Thymus (tissue), 14 donors: ENCODE measurements around the gene PDPK1. TPM values are rescaled to one million over a fixed set of nuclear protein-coding genes. Genes with fewer than 3 reads are reported as not detected.

ENCODE experiments used
- DNase-seq, 9 donors: peaks; one replicate each; pipeline ENCODE4 v3.0.0-alpha.2; 2013; ENCODE audit warnings: low spot score in 9 of 9, low read depth in 6 of 9, missing footprints in 1 of 9
- H3K27ac ChIP-seq, 2 donors: one replicate each; pipeline ENCODE4 v1.5.1; 2013; ENCODE audit warnings: control low read depth in 1 of 2, low read depth in 1 of 2, low read length in 1 of 2, mild to moderate bottlenecking in 1 of 2, moderate library complexity in 1 of 2
- H3K27me3 ChIP-seq, 2 donors: one replicate each; pipeline ENCODE4 v1.5.1; 2013; ENCODE audit warnings: low read length in 1 of 2; ENCODE audit not compliant: control insufficient read depth in 2 of 2, insufficient read depth in 1 of 2
- H3K36me3 ChIP-seq, 2 donors: one replicate each; pipeline ENCODE4 v1.5.1; 2013; ENCODE audit warnings: low read length in 1 of 2, mild to moderate bottlenecking in 1 of 2, moderate library complexity in 1 of 2; ENCODE audit not compliant: control insufficient read depth in 2 of 2, insufficient read depth in 2 of 2
- H3K4me1 ChIP-seq, 2 donors: one replicate each; pipeline ENCODE4 v1.5.1; 2013; ENCODE audit warnings: low read length in 2 of 2; ENCODE audit not compliant: control insufficient read depth in 2 of 2, insufficient read depth in 2 of 2
- H3K4me3 ChIP-seq, 2 donors: one replicate each; pipeline ENCODE4 v1.5.1; 2013; ENCODE audit warnings: low read length in 2 of 2, control low read depth in 1 of 2, mild to moderate bottlenecking in 1 of 2
- H3K9me3 ChIP-seq, 2 donors: one replicate each; pipeline ENCODE4 v1.5.1; 2013; ENCODE audit warnings: low read length in 1 of 2, mild to moderate bottlenecking in 1 of 2; ENCODE audit not compliant: control insufficient read depth in 2 of 2, insufficient read depth in 1 of 2
- WGBS: extraction: QIAGEN DNeasy Blood & Tissue Kit; methylation state at CpG from one replicate; pipeline ENCODE4 v1.1.7; 2013; 5-methylcytosine and 5-hydroxymethylcytosine counted together
- long read RNA-seq, 10 donors: transcript quantifications; one replicate each; lab custom pipeline, GENCODE V29; 2026
- polyA plus RNA-seq: library from polyadenylated mRNA; stranded (reverse); fragments of 200-250 nt; gene quantifications from one replicate; pipeline ENCODE4 v1.2.3, GENCODE V29; 2013
- total RNA-seq: library from RNA; stranded (reverse); fragments of 120-200 nt; gene quantifications from one replicate; pipeline ENCODE4 v1.2.4, GENCODE V29; 2013
- donor health status: healthy.

Gene PDPK1
- 17.2 TPM for total RNA-seq
- 14.1 TPM for polyA plus RNA-seq
- long read RNA-seq, donor 1: 0 reads
- long read RNA-seq, donor 2: 0 reads
- long read RNA-seq, donor 3, full-length matches to known transcripts: 5 of 5 reads
- long read RNA-seq, donor 3, partial matches to known transcripts: 0 of 5 reads
- long read RNA-seq, donor 3, other reads (novel, unspliced or antisense): 0 of 5 reads
- long read RNA-seq, donor 4, full-length matches to known transcripts: 4 of 4 reads
- long read RNA-seq, donor 4, partial matches to known transcripts: 0 of 4 reads
- long read RNA-seq, donor 4, other reads (novel, unspliced or antisense): 0 of 4 reads
- long read RNA-seq, donor 5, full-length matches to known transcripts: 6 of 6 reads
- long read RNA-seq, donor 5, partial matches to known transcripts: 0 of 6 reads
- long read RNA-seq, donor 5, other reads (novel, unspliced or antisense): 0 of 6 reads
- long read RNA-seq, donor 6, full-length matches to known transcripts: 16 of 16 reads
- long read RNA-seq, donor 6, partial matches to known transcripts: 0 of 16 reads
- long read RNA-seq, donor 6, other reads (novel, unspliced or antisense): 0 of 16 reads
- long read RNA-seq, donor 7, full-length matches to known transcripts: 1 of 1 reads
- long read RNA-seq, donor 7, partial matches to known transcripts: 0 of 1 reads
- long read RNA-seq, donor 7, other reads (novel, unspliced or antisense): 0 of 1 reads
- long read RNA-seq, donor 8, full-length matches to known transcripts: 6 of 6 reads
- long read RNA-seq, donor 8, partial matches to known transcripts: 0 of 6 reads
- long read RNA-seq, donor 8, other reads (novel, unspliced or antisense): 0 of 6 reads
- long read RNA-seq, donor 9, full-length matches to known transcripts: 3 of 3 reads
- long read RNA-seq, donor 9, partial matches to known transcripts: 0 of 3 reads
- long read RNA-seq, donor 9, other reads (novel, unspliced or antisense): 0 of 3 reads
- long read RNA-seq, donor 10, full-length matches to known transcripts: 4 of 9 reads
- long read RNA-seq, donor 10, partial matches to known transcripts: 5 of 9 reads
- long read RNA-seq, donor 10, other reads (novel, unspliced or antisense): 0 of 9 reads

DNA sequence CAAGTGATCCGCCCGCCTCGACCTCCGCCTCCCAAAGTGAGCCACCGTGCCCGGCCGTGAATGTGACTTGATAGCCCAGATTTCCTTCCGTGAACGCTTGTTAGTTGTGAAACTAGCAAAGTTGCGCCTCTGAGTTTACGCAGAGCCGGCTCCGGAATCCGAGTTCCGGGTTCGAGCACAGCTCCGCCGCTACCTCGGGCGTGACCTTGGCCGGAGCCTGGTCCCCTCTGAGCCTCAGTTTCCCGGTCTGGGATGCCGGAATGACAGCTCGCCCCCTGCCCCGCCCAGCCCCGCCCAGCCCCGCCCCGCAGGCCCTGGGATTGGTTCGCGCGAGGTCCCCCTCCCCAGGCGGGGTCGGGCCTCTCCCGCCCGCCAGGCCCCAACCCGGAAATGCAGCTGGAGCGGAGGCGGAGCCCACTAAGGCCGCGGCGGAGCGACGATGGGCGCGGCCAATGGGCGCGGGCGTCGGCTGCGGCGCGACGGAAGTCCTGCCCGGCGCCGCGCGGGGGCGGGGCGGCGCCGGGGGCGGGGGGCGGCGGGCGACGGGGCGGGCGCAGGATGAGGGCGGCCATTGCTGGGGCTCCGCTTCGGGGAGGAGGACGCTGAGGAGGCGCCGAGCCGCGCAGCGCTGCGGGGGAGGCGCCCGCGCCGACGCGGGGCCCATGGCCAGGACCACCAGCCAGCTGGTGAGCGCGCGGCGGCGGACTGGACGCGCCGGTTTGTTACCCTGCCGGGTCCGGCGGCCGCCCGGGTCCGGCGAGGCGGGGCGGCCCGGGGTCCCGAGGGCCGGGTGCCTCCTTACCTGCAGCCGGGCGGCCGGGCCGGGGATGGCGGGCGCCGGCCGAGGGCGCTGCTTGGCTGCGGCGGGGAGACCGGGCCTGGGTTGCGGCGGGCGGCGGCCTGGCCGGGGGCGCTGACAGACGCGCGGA lies at the start of gene PDPK1:
TSS of gene PDPK1 (plus strand) at position 571 of the 929 bp plus-strand sequence. CDS start at position 663, 92 bp downstream.
- under 1% methylated on average over 125 of the region's 126 CpGs for WGBS
- Histone ChIP-seq H3K9me3 (no peaks in the 10 kb centered on the region), H3K36me3 (peaks cover 2 to 9% of the 10 kb centered on the region in 2 donors), H3K27ac (peak within 1 kb of the TSS; percentile 70 to 84), H3K4me3 (peak within 1 kb of the TSS; percentile 58 to 89), H3K27me3 (peaks cover 0 to 9% of the 10 kb centered on the region in 2 donors), H3K4me1 (peaks cover 13 to 33% of the 10 kb centered on the region in 2 donors)
- peak in 8 of 9 donors; percentile 79 to 97 (median 92) for DNase-seq

DNA sequence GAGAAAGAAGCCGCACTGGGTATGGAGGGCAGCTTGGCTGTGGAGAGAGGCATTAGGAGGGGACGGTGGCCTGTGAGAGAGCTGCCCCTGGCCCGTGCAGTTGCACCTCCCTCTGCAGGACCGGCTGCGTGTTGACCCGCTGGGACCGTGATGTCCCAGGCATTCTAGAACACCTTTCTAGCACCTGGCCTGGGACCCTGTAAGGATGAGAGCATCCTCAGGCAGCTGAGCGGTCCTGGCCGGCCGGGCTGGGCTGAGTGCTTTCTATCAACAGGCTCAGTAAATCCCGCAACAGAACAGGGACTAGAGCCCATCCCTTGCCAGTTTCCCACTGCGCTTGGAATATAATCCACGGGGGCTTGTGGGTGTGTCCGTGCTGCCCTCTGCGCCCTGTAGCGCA lies 48.2 kb upstream of the PDPK1 start:
- Histone ChIP-seq H3K27ac (no peak overlapping the region), H3K4me1 (peaks cover 6 to 18% of the 10 kb centered on the region in 2 donors), H3K27me3 (peaks cover 0 to 5% of the 10 kb centered on the region in 2 donors), H3K9me3 (no peaks in the 10 kb centered on the region), H3K36me3 (no peaks in the 10 kb centered on the region), H3K4me3 (no peak overlapping the region)
- 97% methylated on average over 16 of the region's 16 CpGs for WGBS
- no peak for DNase-seq

DNA sequence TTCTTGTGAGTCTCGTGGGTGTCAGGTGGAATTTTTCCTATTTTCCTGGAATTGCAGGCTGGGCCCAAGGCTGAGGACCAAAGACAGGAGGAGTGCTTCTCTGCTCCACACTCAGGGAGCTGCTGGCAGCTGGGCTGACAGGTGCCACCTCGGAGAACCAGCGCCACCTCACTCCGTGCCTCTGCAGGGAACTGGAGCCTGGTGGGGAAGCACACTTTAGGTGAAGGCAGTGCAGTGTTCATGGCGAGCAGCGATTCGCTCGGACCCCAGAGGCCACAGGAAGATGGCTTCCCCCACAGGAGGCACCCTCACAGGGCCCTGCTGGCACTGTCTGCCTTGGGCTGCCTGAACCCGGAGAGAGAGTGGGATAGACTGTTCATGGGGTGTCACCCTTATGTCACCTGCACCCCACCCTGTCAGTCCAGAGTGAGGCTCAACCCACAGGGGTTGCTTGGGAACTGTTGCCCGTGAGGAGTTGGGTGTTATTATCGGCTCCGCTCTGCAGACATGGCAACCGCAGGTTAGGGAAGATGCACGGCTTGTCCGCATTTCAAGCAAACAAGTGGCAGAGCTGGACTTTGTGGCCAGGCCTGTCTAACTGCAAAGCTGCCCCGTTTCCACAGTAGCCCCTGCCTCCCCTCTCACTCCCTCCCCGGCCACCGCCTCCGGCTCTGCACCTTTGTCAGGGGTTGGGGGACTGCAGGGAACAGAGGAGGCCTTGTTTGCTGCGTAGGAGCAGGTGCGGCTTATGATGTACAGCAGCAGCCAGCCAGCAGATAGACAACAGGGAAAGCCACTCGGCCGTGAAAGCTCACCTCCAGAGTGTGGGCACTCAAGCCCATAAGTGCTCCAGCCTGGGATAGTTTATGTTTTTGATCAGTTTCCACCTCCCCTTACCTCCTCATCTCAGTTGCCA lies 47.4 kb upstream of the PDPK1 start:
- peaks cover 6 to 18% of the 10 kb centered on the region in 2 donors for H3K4me1 ChIP-seq
- 95% methylated on average over 23 of the region's 23 CpGs for WGBS

DNA sequence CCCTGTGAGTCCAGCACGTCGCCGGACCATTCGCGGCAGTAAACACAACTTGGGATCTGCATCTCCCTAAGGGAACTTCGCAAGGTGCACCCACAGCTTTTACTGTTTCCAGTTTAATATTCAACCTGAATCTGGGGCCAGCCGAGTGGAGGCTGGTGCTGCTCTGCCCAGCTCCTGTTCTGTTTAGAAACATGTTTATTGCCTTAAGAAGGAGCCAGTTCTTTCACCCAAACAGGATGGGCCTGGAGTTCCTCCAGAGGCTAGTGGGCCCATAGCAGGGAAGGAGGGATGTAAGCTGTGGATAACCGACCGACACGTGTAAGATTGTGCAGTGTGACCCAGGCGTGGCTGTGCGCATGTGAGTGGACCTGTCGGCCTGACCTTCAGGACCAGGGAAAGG lies 45.5 kb upstream of the PDPK1 start:
- peaks cover 3 to 6% of the 10 kb centered on the region in 2 donors for H3K36me3 ChIP-seq
- H3K4me3 ChIP-seq: no peak overlapping the region
- H3K27me3 ChIP-seq: peaks cover 0 to 5% of the 10 kb centered on the region in 2 donors
- DNase-seq: no peak
- H3K4me1 ChIP-seq: peaks cover 6 to 10% of the 10 kb centered on the region in 2 donors
- 98% methylated on average over 13 of the region's 13 CpGs for WGBS
- H3K27ac ChIP-seq: no peak overlapping the region
- H3K9me3 ChIP-seq: no peaks in the 10 kb centered on the region

More for the DNA sequence above, 47.4 kb upstream of the PDPK1 start:
- Histone ChIP-seq H3K27ac (no peak overlapping the region), H3K27me3 (peaks cover 0 to 5% of the 10 kb centered on the region in 2 donors), H3K36me3 (no peaks in the 10 kb centered on the region), H3K9me3 (no peaks in the 10 kb centered on the region), H3K4me3 (no peak overlapping the region)
- no peak for DNase-seq

- no peaks in the 10 kb centered on the region for H3K27me3 ChIP-seq
- no peaks in the 10 kb centered on the region for H3K4me1 ChIP-seq
- H3K4me3 ChIP-seq: no peak overlapping the region
- H3K9me3 ChIP-seq: no peaks in the 10 kb centered on the region
- no peak overlapping the region for H3K27ac ChIP-seq
- WGBS: 97% methylated on average over 6 of the region's 6 CpGs
- peaks cover 3 to 10% of the 10 kb centered on the region in 2 donors for H3K36me3 ChIP-seq
- DNase-seq: no peak
Measured at GRCh38 chr16:2493605-2494004, 44.2 kb upstream of the PDPK1 start.

DNA sequence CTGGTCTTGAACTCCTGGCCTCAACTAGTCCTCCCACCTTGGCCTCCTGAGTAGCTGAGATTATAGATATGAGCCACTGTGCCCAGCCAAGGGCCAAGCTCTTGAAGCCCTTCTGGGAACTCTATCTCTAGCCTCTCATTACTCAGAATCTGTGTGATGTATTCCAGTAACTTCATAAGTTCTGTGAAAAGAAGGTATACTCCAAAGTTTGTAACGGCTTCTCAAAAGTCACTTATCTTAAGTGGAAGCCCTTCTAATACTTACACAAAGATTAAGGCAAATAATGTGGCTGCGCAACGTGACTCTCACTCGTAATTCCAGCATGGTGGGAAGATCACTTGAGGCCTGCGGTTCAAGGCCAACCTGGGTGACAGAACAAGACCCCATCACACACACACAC lies 43.2 kb upstream of the PDPK1 start:
- Histone ChIP-seq H3K4me1 (no peaks in the 10 kb centered on the region), H3K36me3 (peaks cover 3 to 13% of the 10 kb centered on the region in 2 donors), H3K27me3 (no peaks in the 10 kb centered on the region), H3K27ac (no peak overlapping the region), H3K9me3 (no peaks in the 10 kb centered on the region), H3K4me3 (no peak overlapping the region)
- WGBS: 98% methylated on average over 5 of the region's 5 CpGs
- no peak for DNase-seq

- 97% methylated on average over 5 of the region's 5 CpGs for WGBS
- Histone ChIP-seq H3K4me1 (no peaks in the 10 kb centered on the region), H3K36me3 (peaks cover 3 to 13% of the 10 kb centered on the region in 2 donors), H3K27ac (no peak overlapping the region), H3K4me3 (no peak overlapping the region), H3K9me3 (no peaks in the 10 kb centered on the region), H3K27me3 (no peaks in the 10 kb centered on the region)
- no peak for DNase-seq
Measured at GRCh38 chr16:2495041-2495440, 42.8 kb upstream of the PDPK1 start.
